Suprapubic skin (tissue), 3 donors: ENCODE results near the gene COX8A.
A peak's percentile ranks its signal among the peaks of the same experiment; 100 is the strongest.

ENCODE experiments used
- POLR2A ChIP-seq, 2 donors: fragments of 450-650 bp; IDR thresholded peaks; one replicate each; pipeline ENCODE4 v1.6.1; 2017; ENCODE audit warnings: antibody characterized with exemption in 2 of 2, mild to moderate bottlenecking in 2 of 2, moderate library complexity in 2 of 2
- TF ChIP-seq, protein P1 (sequence below), 2 donors: fragments of 200-600 bp in 1 of 2; fragments of 450-650 bp in 1 of 2; sonication (generic) in 1 of 2; IDR thresholded peaks; one replicate each; pipeline ENCODE4 v1.5.1; 2016 to 2019; ENCODE audit warnings: antibody characterized with exemption in 2 of 2, mild to moderate bottlenecking in 1 of 2, moderate library complexity in 1 of 2

DNA sequence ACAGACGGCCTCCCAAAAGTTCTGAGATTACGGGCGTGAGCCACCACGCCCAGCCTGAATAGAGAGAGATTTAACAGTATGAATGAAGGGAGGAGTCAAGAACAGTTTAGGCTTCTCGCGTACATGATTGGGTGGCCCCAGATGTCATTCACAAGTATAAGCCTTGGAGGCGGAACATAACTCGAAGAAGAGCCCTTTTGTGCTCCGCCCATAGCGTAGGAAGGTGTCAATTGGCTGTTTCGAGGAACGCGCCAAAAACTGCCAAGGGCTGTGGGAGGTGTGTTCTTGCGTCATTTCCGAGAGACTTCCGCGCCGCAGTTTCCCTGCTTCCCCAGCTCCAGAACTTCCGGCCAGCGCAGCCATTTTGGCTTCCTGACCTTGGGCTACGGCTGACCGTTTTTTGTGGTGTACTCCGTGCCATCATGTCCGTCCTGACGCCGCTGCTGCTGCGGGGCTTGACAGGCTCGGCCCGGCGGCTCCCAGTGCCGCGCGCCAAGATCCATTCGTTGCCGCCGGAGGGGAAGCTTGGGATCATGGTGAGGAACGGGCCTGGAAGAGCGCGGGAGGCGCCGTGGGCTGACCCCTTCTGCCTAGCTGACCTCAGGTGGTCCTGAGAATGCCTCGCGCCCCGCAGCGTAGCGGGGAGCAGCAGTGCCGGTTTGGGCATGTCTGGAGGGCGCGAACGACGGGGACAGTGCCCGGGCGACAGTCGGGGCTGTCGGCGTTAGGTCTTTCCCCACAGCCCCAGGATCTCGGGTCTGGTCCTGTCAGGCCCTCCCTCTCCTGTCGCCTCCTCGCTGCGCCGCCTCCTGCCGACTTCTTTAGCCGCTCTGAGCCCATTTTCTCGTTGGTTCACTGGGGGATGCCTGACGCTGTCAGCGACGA is at the start of gene COX8A:
- peak in 1 of 2 donors; percentile 66 for TF ChIP-seq POLR2A (IDR thresholded peaks at IDR 0.05)
- TF ChIP-seq, protein P1, sequence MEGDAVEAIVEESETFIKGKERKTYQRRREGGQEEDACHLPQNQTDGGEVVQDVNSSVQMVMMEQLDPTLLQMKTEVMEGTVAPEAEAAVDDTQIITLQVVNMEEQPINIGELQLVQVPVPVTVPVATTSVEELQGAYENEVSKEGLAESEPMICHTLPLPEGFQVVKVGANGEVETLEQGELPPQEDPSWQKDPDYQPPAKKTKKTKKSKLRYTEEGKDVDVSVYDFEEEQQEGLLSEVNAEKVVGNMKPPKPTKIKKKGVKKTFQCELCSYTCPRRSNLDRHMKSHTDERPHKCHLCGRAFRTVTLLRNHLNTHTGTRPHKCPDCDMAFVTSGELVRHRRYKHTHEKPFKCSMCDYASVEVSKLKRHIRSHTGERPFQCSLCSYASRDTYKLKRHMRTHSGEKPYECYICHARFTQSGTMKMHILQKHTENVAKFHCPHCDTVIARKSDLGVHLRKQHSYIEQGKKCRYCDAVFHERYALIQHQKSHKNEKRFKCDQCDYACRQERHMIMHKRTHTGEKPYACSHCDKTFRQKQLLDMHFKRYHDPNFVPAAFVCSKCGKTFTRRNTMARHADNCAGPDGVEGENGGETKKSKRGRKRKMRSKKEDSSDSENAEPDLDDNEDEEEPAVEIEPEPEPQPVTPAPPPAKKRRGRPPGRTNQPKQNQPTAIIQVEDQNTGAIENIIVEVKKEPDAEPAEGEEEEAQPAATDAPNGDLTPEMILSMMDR (IDR thresholded peaks at IDR 0.05), result no peak
